Endothelial cell of umbilical vein (primary cell): Measurements from ENCODE around the gene PARD3B. TPM values are rescaled to one million over a fixed set of nuclear protein-coding genes. Genes with fewer than 3 reads are reported as not detected.

Experiments
- BruUV-seq: library from RNA; stranded (reverse); fragments of 400-500 nt; replicated peaks from 2 replicates; lab custom pipeline; 2021; lab: Mats Ljungman, UMichigan
- CTCF ChIA-PET: fragments of 300-600, 350-600 bp; sonication (Branson Sonifier 250); formaldehyde crosslinking; loops from one replicate; lab custom pipeline; 2021; ENCODE audit warnings: antibody characterized with exemption, inconsistent platforms; lab: Charles Lee
- POLR2A ChIA-PET: fragments of 300-600, 350-600 bp; sonication (Branson Sonifier 250); formaldehyde crosslinking; loops from one replicate; lab custom pipeline; 2021; ENCODE audit warnings: antibody characterized with exemption, inconsistent platforms; lab: Charles Lee
- DNase-seq: peaks from one replicate; pipeline ENCODE4 v3.0.0-alpha.2; 2011; ENCODE audit warnings: low read depth, low spot score
- FAIRE-seq: peaks from 2 replicates; lab custom pipeline; 2011; peaks lifted over from hg19 to GRCh38; lab: Jason Lieb, UNC
- H2AFZ ChIP-seq: 2 replicates; pipeline ENCODE4 v1.6.0; 2012; ENCODE audit warnings: low read depth, low read length, control low read depth, inconsistent platforms
- H3K27ac ChIP-seq: 2 replicates; pipeline ENCODE4 v1.5.1; 2011; ENCODE audit warnings: low read depth, mild to moderate bottlenecking, control low read depth, low read length, moderate library complexity; ENCODE audit not compliant: insufficient read depth
- H3K27me3 ChIP-seq, 2 experiments: 2 replicates each; pipeline versions ENCODE4 v1.6.0 to v1.6.1; 2011; ENCODE audit warnings: low read length in 2 of 2, mixed read lengths in 1 of 2; ENCODE audit not compliant: control insufficient read depth in 2 of 2, insufficient read depth in 2 of 2
- H3K36me3 ChIP-seq, 2 experiments: 2 replicates in 1 of 2; 3 replicates in 1 of 2; pipeline ENCODE4 v1.5.1; 2011; ENCODE audit warnings: low read length in 2 of 2, mild to moderate bottlenecking in 1 of 2, moderate library complexity in 1 of 2; ENCODE audit not compliant: control insufficient read depth in 2 of 2, insufficient read depth in 2 of 2; ENCODE audit errors: extremely low read depth in 1 of 2
- H3K4me1 ChIP-seq: 3 replicates; pipeline ENCODE4 v1.5.1; 2011; ENCODE audit warnings: mild to moderate bottlenecking, low read length; ENCODE audit not compliant: control insufficient read depth, insufficient read depth; ENCODE audit errors: extremely low read depth
- H3K4me2 ChIP-seq: 2 replicates; pipeline ENCODE4 v1.6.1; 2011; ENCODE audit warnings: low read length, control low read depth, mixed read lengths; ENCODE audit not compliant: insufficient read depth
- H3K4me3 ChIP-seq, 3 experiments: fragments of 200-600 bp in 1 of 3; sonication (generic), shearing (Covaris generic) in 1 of 3; replicated peaks in 1 of 3; 2 replicates each; pipeline ENCODE4 v1.5.1; 2011 to 2016; ENCODE audit warnings: control low read depth in 3 of 3, low read length in 3 of 3, mild to moderate bottlenecking in 2 of 3, inconsistent platforms in 1 of 3, low read depth in 1 of 3, moderate library complexity in 1 of 3; ENCODE audit not compliant: insufficient read depth in 1 of 3
- H3K79me2 ChIP-seq: 2 replicates; pipeline ENCODE4 v1.6.0; 2012; ENCODE audit warnings: low read length, inconsistent platforms; ENCODE audit not compliant: control insufficient read depth, insufficient read depth
- H3K9ac ChIP-seq: replicated peaks from 2 replicates; pipeline ENCODE3; 2011; ENCODE audit warnings: low read length, control low read depth; ENCODE audit not compliant: insufficient read depth; ENCODE audit errors: extremely low read depth
- H3K9me1 ChIP-seq: replicated peaks from 3 replicates; pipeline ENCODE4 v1.6.0; 2011; ENCODE audit warnings: mild to moderate bottlenecking, low read length; ENCODE audit not compliant: control insufficient read depth, insufficient read depth; ENCODE audit errors: extremely low read depth
- H3K9me3 ChIP-seq: replicated peaks from 2 replicates; pipeline ENCODE4 v1.5.1; 2012; ENCODE audit warnings: low read length, inconsistent platforms; ENCODE audit not compliant: control insufficient read depth, insufficient read depth
- H4K20me1 ChIP-seq: replicated peaks from 2 replicates; pipeline ENCODE3; 2011; ENCODE audit warnings: mild to moderate bottlenecking, low read length; ENCODE audit not compliant: control insufficient read depth, insufficient read depth; ENCODE audit errors: extremely low read depth
- CTCF ChIP-seq, 2 donors: IDR thresholded peaks; 1 replicate in 1 of 2; 2 replicates in 1 of 2; pipeline ENCODE4 v1.5.1; 2011; ENCODE audit warnings: low read length in 2 of 2, mild to moderate bottlenecking in 2 of 2, moderate library complexity in 2 of 2, control low read depth in 1 of 2, inconsistent platforms in 1 of 2, low read depth in 1 of 2; ENCODE audit not compliant: insufficient read depth in 1 of 2; ENCODE audit errors: extremely low read depth in 1 of 2
- EZH2 ChIP-seq: IDR thresholded peaks from 2 replicates; pipeline ENCODE4 v1.6.1; 2012; ENCODE audit warnings: borderline replicate concordance, low read depth, mild to moderate bottlenecking, moderate library complexity, low read length, inconsistent platforms; ENCODE audit not compliant: severe bottlenecking
- GATA2 ChIP-seq: IDR thresholded peaks from 2 replicates; pipeline ENCODE4 v1.7.0; 2011; ENCODE audit warnings: low read depth, mild to moderate bottlenecking, moderate library complexity, mixed read lengths, low read length; ENCODE audit not compliant: insufficient read length, insufficient read depth
- JUN ChIP-seq: IDR thresholded peaks from 2 replicates; pipeline ENCODE4 v1.6.1; 2011; ENCODE audit warnings: borderline replicate concordance, low read depth; ENCODE audit not compliant: insufficient read length, insufficient read depth
- POLR2A ChIP-seq: IDR thresholded peaks from 2 replicates; pipeline ENCODE4 v1.6.1; 2012; ENCODE audit warnings: low read depth, mild to moderate bottlenecking, control low read depth, low read length
- POLR2AphosphoS5 ChIP-seq: IDR thresholded peaks from 2 replicates; pipeline ENCODE4 v1.6.1; 2012; ENCODE audit warnings: low read depth, mild to moderate bottlenecking, control low read depth, low read length, moderate library complexity; ENCODE audit not compliant: insufficient read depth
- dilution Hi-C: fragments of 300-500 bp; cut with MboI; formaldehyde crosslinking; loops from one replicate; pipeline ENCODE4 v1.15.0; 2019; ENCODE audit warnings: low sequenced_read_pairs; ENCODE audit not compliant: extremely low pct_ligation_motif_present
- intact Hi-C: fragments of 100-400 bp; cut with micrococcal nuclease; formaldehyde crosslinking; loops from one replicate; pipeline ENCODE4 v1.10.0; 2022
- polyA plus RNA-seq, 4 experiments: library from polyadenylated mRNA; depleted of rRNA in 3 of 4; stranded (reverse) in 3 of 4; unstranded in 1 of 4; fragments of >200 nt; gene quantifications; 2 replicates each; pipeline versions ENCODE4 v1.2.1 to v1.2.3, GENCODE V29; 2011 to 2012; ENCODE audit warnings: missing spikeins in 1 of 4
- total RNA-seq: library from RNA; stranded (reverse); gene quantifications from 2 replicates; pipeline ENCODE4 v1.2.3, GENCODE V29; 2021
- TF ChIP-seq, protein P1 (sequence below): IDR thresholded peaks from 2 replicates; pipeline ENCODE4 v1.6.1; 2011; ENCODE audit not compliant: insufficient read depth, insufficient read length

The PARD3B gene
- total and polyA plus RNA-seq, 2 donors (not counting 3 experiments of a cell fraction or from before 2014, with no cell fraction given) = 2.2 to 30.9 TPM

GRCh38 chr2:205047273-205047839 lies 502.1 kb downstream of the PARD3B start:
- Histone ChIP-seq H3K79me2 (no peaks in the 10 kb centered on the region), H3K27me3 (no peaks in the 10 kb centered on the region), H3K4me1 (no peaks in the 10 kb centered on the region), H3K4me2 (no peak overlapping the region), H3K36me3 (peaks cover 0 to 3% of the 10 kb centered on the region in 2 experiments), H3K9ac (no peak overlapping the region), H3K4me3 (no peak overlapping the region), H3K9me1 (no peaks in the 10 kb centered on the region), H3K9me3 (no peaks in the 10 kb centered on the region), H4K20me1 (no peaks in the 10 kb centered on the region), H3K27ac (no peak overlapping the region), H2AFZ (no peak overlapping the region)
- intact Hi-C loops = no loop called here
- CTCF ChIA-PET = no interaction called here
- no peak for FAIRE-seq
- no TSS peak for BruUV-seq
- POLR2A ChIA-PET = no interaction called here
- TF ChIP-seq POLR2AphosphoS5 (no peak), POLR2A (no peak), JUN (no peak), EZH2 (no peak), GATA2 (no peak), CTCF (IDR thresholded peaks at IDR 0.05; ENCODE audit: extremely low read depth in 1 of 2, insufficient read depth in 1 of 2, low read depth in 1 of 2, low read length in 2 of 2) (no peak)
- TF ChIP-seq, protein P1, sequence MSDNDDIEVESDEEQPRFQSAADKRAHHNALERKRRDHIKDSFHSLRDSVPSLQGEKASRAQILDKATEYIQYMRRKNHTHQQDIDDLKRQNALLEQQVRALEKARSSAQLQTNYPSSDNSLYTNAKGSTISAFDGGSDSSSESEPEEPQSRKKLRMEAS = no peak
- no peak for DNase-seq
- dilution Hi-C loops = no loop called here
